ENCODE results near the gene CDKN2AIPNL.

DNA sequence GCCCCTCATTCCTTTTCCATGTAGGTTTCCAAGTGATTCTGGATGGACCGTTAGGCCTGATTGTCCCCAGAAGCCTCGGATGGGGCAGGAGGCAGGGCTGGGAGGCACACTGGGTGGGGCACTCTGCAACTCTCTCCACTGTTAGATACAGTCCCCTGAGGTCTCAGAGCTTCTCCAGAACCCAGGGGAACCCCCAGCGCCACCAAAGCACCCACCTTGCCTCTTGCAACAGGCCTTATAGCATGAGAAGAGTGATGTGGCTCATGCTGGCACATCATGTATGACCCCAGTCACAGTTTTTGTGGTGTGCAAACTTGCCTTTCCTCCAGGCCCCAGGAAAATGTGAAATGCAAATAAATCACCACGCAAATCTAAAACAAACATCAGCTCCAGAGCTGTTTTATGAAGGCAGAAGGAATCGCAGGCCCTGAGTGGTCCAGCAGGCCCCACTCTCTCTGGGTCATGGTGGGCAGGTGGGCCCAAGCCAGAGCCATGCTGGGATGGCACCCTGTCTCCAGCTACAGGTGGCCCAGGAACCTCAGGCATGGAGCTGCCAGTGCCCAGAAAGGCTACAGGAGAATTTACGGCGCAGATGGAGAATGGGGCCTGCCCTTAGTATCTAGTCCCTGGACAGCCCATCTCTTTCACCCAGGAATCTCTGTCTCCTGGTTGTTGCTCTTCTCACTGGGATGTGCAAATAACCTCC lies 36.3 kb upstream of the CDKN2AIPNL start:
- TF ChIP-seq, protein P1, sequence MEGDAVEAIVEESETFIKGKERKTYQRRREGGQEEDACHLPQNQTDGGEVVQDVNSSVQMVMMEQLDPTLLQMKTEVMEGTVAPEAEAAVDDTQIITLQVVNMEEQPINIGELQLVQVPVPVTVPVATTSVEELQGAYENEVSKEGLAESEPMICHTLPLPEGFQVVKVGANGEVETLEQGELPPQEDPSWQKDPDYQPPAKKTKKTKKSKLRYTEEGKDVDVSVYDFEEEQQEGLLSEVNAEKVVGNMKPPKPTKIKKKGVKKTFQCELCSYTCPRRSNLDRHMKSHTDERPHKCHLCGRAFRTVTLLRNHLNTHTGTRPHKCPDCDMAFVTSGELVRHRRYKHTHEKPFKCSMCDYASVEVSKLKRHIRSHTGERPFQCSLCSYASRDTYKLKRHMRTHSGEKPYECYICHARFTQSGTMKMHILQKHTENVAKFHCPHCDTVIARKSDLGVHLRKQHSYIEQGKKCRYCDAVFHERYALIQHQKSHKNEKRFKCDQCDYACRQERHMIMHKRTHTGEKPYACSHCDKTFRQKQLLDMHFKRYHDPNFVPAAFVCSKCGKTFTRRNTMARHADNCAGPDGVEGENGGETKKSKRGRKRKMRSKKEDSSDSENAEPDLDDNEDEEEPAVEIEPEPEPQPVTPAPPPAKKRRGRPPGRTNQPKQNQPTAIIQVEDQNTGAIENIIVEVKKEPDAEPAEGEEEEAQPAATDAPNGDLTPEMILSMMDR (IDR thresholded peaks at IDR 0.05): no peak
- no peak for TF ChIP-seq POLR2A (IDR thresholded peaks at IDR 0.05; ENCODE audit: low read depth)
